Small intestine (tissue), 7 donors: ENCODE results near the gene TMEM156. TPM values are rescaled to one million over a fixed set of nuclear protein-coding genes. Genes with fewer than 3 reads are reported as not detected.

Experiments used
- DNase-seq, 2 donors: peaks; one replicate each; pipeline versions ENCODE4 v3.0.0 to v3.0.0-alpha.2; 2013
- FAIRE-seq: peaks from 2 replicates; lab custom pipeline; 2012; peaks lifted over from hg19 to GRCh38; lab: Jason Lieb, UNC
- H3K27ac ChIP-seq, 3 donors: one replicate each; pipeline ENCODE4 v1.5.1; 2013; ENCODE audit warnings: low read length in 2 of 3, mild to moderate bottlenecking in 2 of 3, control low read depth in 1 of 3, inconsistent platforms in 1 of 3, low read depth in 1 of 3, moderate library complexity in 1 of 3
- H3K27me3 ChIP-seq, 3 donors: one replicate each; pipeline ENCODE4 v1.6.1; 2013; ENCODE audit warnings: low read length in 3 of 3, inconsistent platforms in 1 of 3; ENCODE audit not compliant: control insufficient read depth in 3 of 3, insufficient read depth in 3 of 3
- H3K36me3 ChIP-seq, 3 donors: one replicate each; pipeline ENCODE4 v1.6.1; 2013; ENCODE audit warnings: low read length in 3 of 3, inconsistent platforms in 1 of 3, low read depth in 1 of 3, mild to moderate bottlenecking in 1 of 3, moderate library complexity in 1 of 3; ENCODE audit not compliant: control insufficient read depth in 3 of 3, insufficient read depth in 2 of 3
- H3K4me1 ChIP-seq, 3 donors: one replicate each; pipeline ENCODE4 v1.6.1; 2013; ENCODE audit warnings: low read length in 2 of 3, inconsistent platforms in 1 of 3, low read depth in 1 of 3, mild to moderate bottlenecking in 1 of 3, moderate library complexity in 1 of 3; ENCODE audit not compliant: control insufficient read depth in 3 of 3, insufficient read depth in 2 of 3
- H3K4me3 ChIP-seq, 3 donors: one replicate each; pipeline ENCODE4 v1.5.1; 2013; ENCODE audit warnings: low read length in 3 of 3, control low read depth in 1 of 3, inconsistent platforms in 1 of 3, low read depth in 1 of 3, mild to moderate bottlenecking in 1 of 3, moderate library complexity in 1 of 3
- H3K9me3 ChIP-seq, 2 donors: one replicate each; pipeline ENCODE4 v1.6.1; 2013; ENCODE audit warnings: low read depth in 1 of 2, low read length in 1 of 2; ENCODE audit not compliant: control insufficient read depth in 2 of 2, insufficient read depth in 1 of 2
- WGBS, 3 donors: extraction: QIAGEN DNeasy Blood & Tissue Kit; methylation state at CpG; one replicate each; pipeline ENCODE4 v1.1.7; 2013; 5-methylcytosine and 5-hydroxymethylcytosine counted together
- polyA plus RNA-seq, 4 donors: library from polyadenylated mRNA; stranded (reverse) in 3 of 4; unstranded in 1 of 4; fragments of 200-250 nt in 3 of 4; fragments of 120-200 nt in 1 of 4; gene quantifications; one replicate each; pipeline versions ENCODE4 v1.2.1 to v1.2.3, GENCODE V29; 2013
- donor health status: healthy with polysubstance abuse.
- donor health status: control.
- donor health status: control.
- donor health status: Bipolar disorder and iron deficiency.
- donor health status: healthy.

TMEM156 gene
- polyA plus RNA-seq, 4 donors: 1.2 to 2.2 (median 1.4) TPM; not detected in 1

DNA sequence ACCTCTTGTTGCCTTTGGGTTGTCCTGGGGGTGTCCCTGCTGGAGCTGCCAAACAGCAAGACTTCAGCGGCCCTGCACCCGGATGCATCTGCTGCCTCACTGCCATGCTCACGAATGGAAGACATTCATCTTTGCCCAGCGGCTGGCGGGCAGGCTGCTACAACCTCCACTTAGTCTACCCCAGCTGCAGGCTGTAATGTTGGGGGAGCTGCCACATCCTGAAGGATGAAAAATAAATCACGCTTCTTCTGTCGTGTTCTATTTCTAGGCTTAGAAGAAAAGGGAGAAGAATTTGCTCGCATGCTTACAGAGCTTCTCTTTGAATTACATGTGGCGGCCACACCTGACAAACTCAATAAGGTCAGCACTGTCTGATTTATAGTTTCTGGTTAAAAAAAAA, 103.2 kb downstream of the TMEM156 start:
- Histone ChIP-seq H3K27ac (no peak overlapping the region), H3K9me3 (no peaks in the 10 kb centered on the region), H3K4me3 (no peak overlapping the region), H3K4me1 (no peaks in the 10 kb centered on the region), H3K36me3 (peaks cover 9 to 43% (median 14%) of the 10 kb centered on the region in 3 donors), H3K27me3 (no peaks in the 10 kb centered on the region)
- DNase-seq: no peak
- no peak for FAIRE-seq
- 89 to 94% (median 92%) methylated on average over 9 of the region's 9 CpGs for WGBS, 3 donors

DNA sequence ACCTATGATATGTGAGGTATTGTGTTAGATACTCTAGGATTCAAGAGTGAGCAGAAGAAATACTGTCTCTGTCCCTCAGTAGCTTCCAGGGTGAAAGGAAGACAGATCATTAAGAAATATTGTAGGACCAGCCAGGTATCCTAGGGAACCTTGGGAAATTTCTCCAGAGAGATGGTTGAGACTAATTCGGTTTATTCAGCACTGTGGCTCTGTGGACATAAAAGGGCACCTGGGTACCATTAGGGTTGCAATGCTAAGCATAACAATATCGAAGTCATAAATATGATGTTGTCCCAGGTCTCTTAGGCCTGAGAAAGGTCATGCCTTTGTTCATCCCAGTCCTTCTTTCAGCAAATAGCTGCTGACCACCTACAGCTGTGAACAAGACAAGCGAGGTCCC, 103.6 kb downstream of the TMEM156 start:
- H3K4me3 ChIP-seq: no peak overlapping the region
- no peaks in the 10 kb centered on the region for H3K4me1 ChIP-seq
- H3K36me3 ChIP-seq: peaks cover 9 to 43% (median 14%) of the 10 kb centered on the region in 3 donors
- FAIRE-seq (no peak), DNase-seq (no peak)
- 89 to 98% (median 94%) methylated on average over 3 of the region's 3 CpGs for WGBS, 3 donors
- H3K9me3 ChIP-seq: no peaks in the 10 kb centered on the region
- H3K27me3 ChIP-seq: no peaks in the 10 kb centered on the region
- no peak overlapping the region for H3K27ac ChIP-seq

DNA sequence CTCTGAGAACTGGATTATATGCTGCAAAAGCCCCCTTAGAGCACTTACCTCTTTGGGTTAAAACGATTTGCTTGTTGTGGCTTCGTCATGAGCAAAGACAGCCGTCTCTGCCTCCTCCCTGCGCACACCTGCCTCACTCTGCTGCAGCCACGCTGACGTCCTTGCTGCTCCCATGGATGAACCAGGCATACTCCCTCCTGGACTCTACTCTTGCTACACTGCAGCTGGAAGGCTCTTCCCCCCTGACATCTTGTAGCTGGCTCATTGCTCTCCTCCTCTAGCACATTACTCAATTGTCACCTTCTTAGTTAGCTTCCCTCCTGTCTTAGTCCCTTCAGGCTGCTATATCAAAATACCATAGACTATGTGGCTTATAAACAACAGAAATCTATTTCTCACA, 105.3 kb downstream of the TMEM156 start:
- H3K9me3 ChIP-seq: no peaks in the 10 kb centered on the region
- no peak for DNase-seq
- peaks cover 6 to 38% (median 14%) of the 10 kb centered on the region in 3 donors for H3K36me3 ChIP-seq
- FAIRE-seq: no peak
- H3K27ac ChIP-seq: no peak overlapping the region
- no peaks in the 10 kb centered on the region for H3K4me1 ChIP-seq
- H3K27me3 ChIP-seq: no peaks in the 10 kb centered on the region
- WGBS, 3 donors: 91 to 92% (median 91%) methylated on average over 6 of the region's 6 CpGs
- no peak overlapping the region for H3K4me3 ChIP-seq

GRCh38 chr4:38925492-38926413, 106.5 kb downstream of the TMEM156 start:
- DNase-seq (no peak), FAIRE-seq (no peak)
- Histone ChIP-seq H3K27me3 (no peaks in the 10 kb centered on the region), H3K4me3 (no peak overlapping the region), H3K4me1 (no peaks in the 10 kb centered on the region), H3K27ac (peak overlapping the region in 1 of 3 donors; percentile 21), H3K36me3 (peaks cover 4 to 39% (median 14%) of the 10 kb centered on the region in 3 donors), H3K9me3 (no peaks in the 10 kb centered on the region)
- 66 to 74% (median 70%) methylated on average over 3 of the region's 3 CpGs for WGBS, 3 donors

DNA sequence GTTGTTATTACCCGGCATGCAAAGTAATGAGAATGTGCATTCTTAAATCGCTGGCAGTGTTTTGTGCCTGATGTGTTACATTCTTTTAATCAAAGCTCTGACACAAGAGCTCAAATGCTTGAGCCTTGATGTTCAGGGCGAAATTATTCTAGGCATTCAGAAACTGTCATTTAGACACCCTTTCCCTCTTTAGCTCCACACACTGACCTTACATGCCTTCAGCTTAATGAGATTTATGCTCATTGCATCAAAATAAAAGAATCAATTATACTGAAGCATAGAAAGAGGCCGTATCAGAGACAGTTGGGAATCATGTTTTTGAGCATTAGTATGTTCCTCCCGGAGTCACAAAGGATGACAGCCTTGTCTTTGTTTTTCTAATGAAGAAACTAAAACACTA, 107.9 kb downstream of the TMEM156 start:
- FAIRE-seq (no peak), DNase-seq (no peak)
- Histone ChIP-seq H3K4me1 (no peaks in the 10 kb centered on the region), H3K27me3 (no peaks in the 10 kb centered on the region), H3K9me3 (no peaks in the 10 kb centered on the region), H3K36me3 (peaks cover 3 to 39% (median 12%) of the 10 kb centered on the region in 3 donors), H3K4me3 (no peak overlapping the region), H3K27ac (no peak overlapping the region)
- WGBS, 3 donors: 77 to 93% (median 88%) methylated on average over 5 of the region's 5 CpGs

DNA sequence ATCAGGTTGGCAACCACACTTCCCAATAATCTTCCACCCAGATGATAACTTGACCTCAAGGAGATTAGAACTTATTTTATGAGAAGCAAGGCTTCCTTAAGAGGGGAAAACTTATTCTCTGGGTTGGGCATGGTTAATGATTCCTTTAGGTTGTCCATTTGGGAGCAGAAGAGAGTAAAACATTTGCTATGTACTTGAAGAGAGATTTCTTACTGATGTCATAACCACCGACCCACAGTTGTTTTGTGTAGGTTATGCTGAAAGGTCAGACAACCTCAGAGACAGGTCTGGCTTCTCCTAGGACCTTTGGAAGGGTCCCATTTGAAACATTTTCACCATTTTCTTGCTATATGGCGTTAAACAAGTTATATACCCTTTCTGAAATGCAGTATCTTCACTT, 108.5 kb downstream of the TMEM156 start:
- Histone ChIP-seq H3K36me3 (peaks cover 4 to 39% (median 12%) of the 10 kb centered on the region in 3 donors), H3K27me3 (no peaks in the 10 kb centered on the region), H3K4me1 (no peaks in the 10 kb centered on the region), H3K4me3 (no peak overlapping the region), H3K27ac (no peak overlapping the region), H3K9me3 (no peaks in the 10 kb centered on the region)
- 53 to 90% (median 78%) methylated on average over 2 of the region's 2 CpGs for WGBS, 3 donors
- FAIRE-seq (no peak), DNase-seq (no peak)

GRCh38 chr4:38921151-38921550, 111.1 kb downstream of the TMEM156 start:
- Histone ChIP-seq H3K36me3 (peaks cover under 1 to 45% (median 6%) of the 10 kb centered on the region in 3 donors), H3K27ac (no peak overlapping the region), H3K4me3 (no peak overlapping the region), H3K9me3 (no peaks in the 10 kb centered on the region), H3K4me1 (no peaks in the 10 kb centered on the region), H3K27me3 (no peaks in the 10 kb centered on the region)
- FAIRE-seq (no peak), DNase-seq (no peak)
- 92 to 99% (median 93%) methylated on average over 3 of the region's 3 CpGs for WGBS, 3 donors

DNA sequence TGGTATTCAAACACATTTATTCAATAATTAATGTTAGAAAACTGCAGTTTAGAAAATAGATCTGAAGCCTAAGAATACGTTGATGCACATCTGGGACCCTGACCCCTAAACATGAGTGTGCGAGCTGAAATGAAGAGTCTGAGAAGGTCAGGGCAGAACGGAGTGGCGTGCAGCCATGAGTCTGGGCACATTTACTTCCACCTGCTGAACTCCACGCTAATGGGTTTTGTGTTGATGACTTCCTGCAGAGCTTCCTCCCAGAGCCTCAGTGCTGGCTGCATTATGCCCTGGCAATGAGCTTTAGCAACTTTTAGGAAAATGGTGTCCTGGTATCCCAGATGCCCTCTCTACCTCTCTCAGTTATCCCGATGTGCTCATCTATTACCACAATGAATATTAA, 111.5 kb downstream of the TMEM156 start:
- FAIRE-seq: no peak
- H3K27ac ChIP-seq: no peak overlapping the region
- H3K36me3 ChIP-seq: peaks cover 2 to 45% (median 6%) of the 10 kb centered on the region in 3 donors

More for the DNA sequence above, 111.5 kb downstream of the TMEM156 start:
- no peaks in the 10 kb centered on the region for H3K27me3 ChIP-seq
- DNase-seq: no peak
- H3K9me3 ChIP-seq: no peaks in the 10 kb centered on the region
- H3K4me3 ChIP-seq: no peak overlapping the region
- 75 to 97% (median 87%) methylated on average over 6 of the region's 6 CpGs for WGBS, 3 donors
- H3K4me1 ChIP-seq: no peaks in the 10 kb centered on the region
